Peyer's patch (tissue), 4 donors: ENCODE measurements around the gene AUTS2.

ENCODE experiments used
- CTCF ChIP-seq, 6 experiments: fragments of 450-650 bp in 4 of 6; fragments of 200-600 bp in 2 of 6; sonication (generic) in 1 of 6; IDR thresholded peaks; one replicate each; pipeline ENCODE4 v1.5.1; 2017 to 2019; ENCODE audit warnings: antibody characterized with exemption in 6 of 6, mild to moderate bottlenecking in 3 of 6, moderate library complexity in 1 of 6
- POLR2A ChIP-seq, 2 donors: fragments of 450-650 bp; IDR thresholded peaks; one replicate each; pipeline ENCODE4 v1.5.1; 2017; ENCODE audit warnings: antibody characterized with exemption in 2 of 2, mild to moderate bottlenecking in 2 of 2, moderate library complexity in 2 of 2

- TF ChIP-seq CTCF (IDR thresholded peaks at IDR 0.05) (no peak), POLR2A (IDR thresholded peaks at IDR 0.05) (no peak)
Measured at GRCh38 chr7:70607281-70607680, 1009.0 kb downstream of the AUTS2 start.
